Neuronal stem cell (in vitro differentiated cells): ENCODE data around the gene NFATC3.

ENCODE experiments used
- DNase-seq: peaks from one replicate; pipeline ENCODE4 v3.0.0-alpha.2; 2013; ENCODE audit warnings: low spot score
- H2AFZ ChIP-seq: one replicate; pipeline ENCODE4 v1.6.1; 2013; ENCODE audit warnings: mild to moderate bottlenecking, low read length, inconsistent platforms
- H2AK5ac ChIP-seq: 2 replicates; pipeline ENCODE4 v1.6.1; 2013; ENCODE audit warnings: low read depth, mild to moderate bottlenecking, inconsistent platforms, low read length, moderate library complexity, mixed read lengths
- H2BK120ac ChIP-seq: 2 replicates; pipeline ENCODE4 v1.6.1; 2013; ENCODE audit warnings: low read depth, mild to moderate bottlenecking, inconsistent platforms, low read length, moderate library complexity, mixed read lengths
- H2BK12ac ChIP-seq: one replicate; pipeline ENCODE4 v1.6.1; 2013; ENCODE audit warnings: low read length, inconsistent platforms
- H2BK15ac ChIP-seq: 2 replicates; pipeline ENCODE4 v1.6.1; 2013; ENCODE audit warnings: mild to moderate bottlenecking, low read length, inconsistent platforms, mixed read lengths
- H2BK5ac ChIP-seq: one replicate; pipeline ENCODE4 v1.6.1; 2013; ENCODE audit warnings: inconsistent platforms, mild to moderate bottlenecking, low read length, moderate library complexity
- H3K14ac ChIP-seq: one replicate; pipeline ENCODE4 v1.6.1; 2013; ENCODE audit warnings: low read length, inconsistent platforms
- H3K18ac ChIP-seq: 2 replicates; pipeline ENCODE4 v1.6.1; 2013; ENCODE audit warnings: low read length, inconsistent platforms
- H3K23ac ChIP-seq: 2 replicates; pipeline ENCODE4 v1.6.1; 2013; ENCODE audit warnings: low read depth, mild to moderate bottlenecking, mixed read lengths, low read length, inconsistent platforms; ENCODE audit not compliant: poor library complexity
- H3K27ac ChIP-seq: replicated peaks from 3 replicates; pipeline ENCODE4 v1.5.1; 2013; ENCODE audit warnings: low read length, inconsistent platforms
- H3K27me3 ChIP-seq, 3 experiments: 2 replicates each; pipeline ENCODE4 v1.6.1; 2013; ENCODE audit warnings: low read length in 3 of 3, mild to moderate bottlenecking in 2 of 3, inconsistent platforms in 1 of 3, low read depth in 1 of 3, mixed read lengths in 1 of 3, moderate library complexity in 1 of 3; ENCODE audit not compliant: control insufficient read depth in 3 of 3, insufficient read depth in 3 of 3
- H3K36me3 ChIP-seq, 2 donors: replicated peaks in 1 of 2; 2 replicates each; pipeline ENCODE4 v1.6.1; 2013; ENCODE audit warnings: low read length in 2 of 2; ENCODE audit not compliant: control insufficient read depth in 2 of 2, insufficient read depth in 2 of 2
- H3K4ac ChIP-seq: 2 replicates; pipeline ENCODE4 v1.6.1; 2013; ENCODE audit warnings: inconsistent platforms, mild to moderate bottlenecking, low read length, moderate library complexity
- H3K4me1 ChIP-seq, 2 donors: 1 replicate in 1 of 2; 2 replicates in 1 of 2; pipeline ENCODE4 v1.6.1; 2013; ENCODE audit warnings: low read length in 2 of 2, low read depth in 1 of 2; ENCODE audit not compliant: control insufficient read depth in 2 of 2, insufficient read depth in 1 of 2
- H3K4me2 ChIP-seq: one replicate; pipeline ENCODE4 v1.6.1; 2013; ENCODE audit warnings: mild to moderate bottlenecking, low read length, inconsistent platforms; ENCODE audit not compliant: insufficient read depth, poor library complexity, severe bottlenecking
- H3K4me3 ChIP-seq, 2 donors: 2 replicates each; pipeline ENCODE4 v1.5.1; 2013; ENCODE audit warnings: low read length in 2 of 2, mild to moderate bottlenecking in 2 of 2, inconsistent platforms in 1 of 2, moderate library complexity in 1 of 2
- H3K79me1 ChIP-seq: one replicate; pipeline ENCODE4 v1.6.1; 2013; ENCODE audit warnings: low read depth, mild to moderate bottlenecking, inconsistent platforms, low read length, moderate library complexity
- H3K9ac ChIP-seq: one replicate; pipeline ENCODE4 v1.6.1; 2013; ENCODE audit warnings: mild to moderate bottlenecking, low read depth, low read length, inconsistent platforms; ENCODE audit not compliant: poor library complexity
- H3K9me3 ChIP-seq, 2 donors: replicated peaks in 1 of 2; 2 replicates each; pipeline versions ENCODE3 to v1.6.1; 2013; ENCODE audit warnings: low read length in 2 of 2, mild to moderate bottlenecking in 2 of 2, inconsistent platforms in 1 of 2, low read depth in 1 of 2, mixed read lengths in 1 of 2, moderate library complexity in 1 of 2; ENCODE audit not compliant: control insufficient read depth in 2 of 2, insufficient read depth in 1 of 2
- H4K8ac ChIP-seq: one replicate; pipeline ENCODE4 v1.6.1; 2013; ENCODE audit warnings: low read depth, mild to moderate bottlenecking, inconsistent platforms, low read length, moderate library complexity
- H4K91ac ChIP-seq: one replicate; pipeline ENCODE4 v1.6.1; 2013; ENCODE audit warnings: low read length, low read depth, mild to moderate bottlenecking, inconsistent platforms; ENCODE audit not compliant: poor library complexity
- WGBS, 2 donors: extraction: QIAGEN DNeasy Blood & Tissue Kit; methylation state at CpG; one replicate each; pipeline ENCODE4 v1.1.7; 2013; ENCODE audit warnings: missing lambda C conversion rate in 2 of 2, mixed read lengths in 1 of 2; ENCODE audit not compliant: insufficient read length in 2 of 2, insufficient replicate concordance in 1 of 2; ENCODE audit errors: extremely low coverage in 2 of 2; 5-methylcytosine and 5-hydroxymethylcytosine counted together

NFATC3 gene

DNA sequence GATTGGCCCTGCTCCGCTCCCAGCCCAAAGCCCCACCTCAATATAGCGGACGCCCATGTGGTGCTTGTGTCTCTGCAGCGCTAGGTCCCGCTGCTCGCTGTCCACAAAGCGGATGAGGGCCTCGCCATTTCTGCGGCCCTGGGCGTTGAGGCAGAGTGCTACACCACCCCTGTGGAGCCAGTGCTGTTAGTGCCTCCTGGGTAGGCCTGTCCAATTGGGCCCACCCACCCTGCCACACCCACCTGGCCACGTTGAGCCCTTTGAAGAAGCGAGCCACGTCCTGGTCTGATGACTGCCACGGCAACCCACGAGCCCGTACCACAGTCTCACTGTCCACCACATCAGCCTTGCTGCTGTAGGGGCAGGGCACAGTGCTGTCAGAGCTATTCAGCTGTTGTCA, 147.2 kb downstream of the NFATC3 start:
- Histone ChIP-seq H3K27ac (no peak overlapping the region), H2BK5ac (no peak overlapping the region), H3K36me3 (peaks cover 2 to 41% of the 10 kb centered on the region in 2 donors), H4K91ac (no peak overlapping the region), H3K4ac (no peak overlapping the region), H2BK120ac (no peak overlapping the region), H3K14ac (no peak overlapping the region), H4K8ac (no peak overlapping the region), H3K4me3 (no peak overlapping the region), H3K4me1 (peaks cover 5 to 16% of the 10 kb centered on the region in 2 donors), H3K4me2 (no peak overlapping the region), H3K79me1 (peaks cover 2% of the 10 kb centered on the region), H3K18ac (no peak overlapping the region), H3K9ac (peak overlapping the region; percentile 65), H2AFZ (no peak overlapping the region), H3K23ac (no peak overlapping the region), H2AK5ac (peak overlapping the region; percentile 17), H3K9me3 (peaks cover 0 to 8% of the 10 kb centered on the region in 2 donors), H2BK15ac (no peak overlapping the region), H3K27me3 (peaks cover 0 to 37% (median 14%) of the 10 kb centered on the region in 3 experiments), H2BK12ac (no peak overlapping the region)
- no CpG with 5 or more reads among the region's 16 CpGs for WGBS, 2 donors
- DNase-seq = no peak

DNA sequence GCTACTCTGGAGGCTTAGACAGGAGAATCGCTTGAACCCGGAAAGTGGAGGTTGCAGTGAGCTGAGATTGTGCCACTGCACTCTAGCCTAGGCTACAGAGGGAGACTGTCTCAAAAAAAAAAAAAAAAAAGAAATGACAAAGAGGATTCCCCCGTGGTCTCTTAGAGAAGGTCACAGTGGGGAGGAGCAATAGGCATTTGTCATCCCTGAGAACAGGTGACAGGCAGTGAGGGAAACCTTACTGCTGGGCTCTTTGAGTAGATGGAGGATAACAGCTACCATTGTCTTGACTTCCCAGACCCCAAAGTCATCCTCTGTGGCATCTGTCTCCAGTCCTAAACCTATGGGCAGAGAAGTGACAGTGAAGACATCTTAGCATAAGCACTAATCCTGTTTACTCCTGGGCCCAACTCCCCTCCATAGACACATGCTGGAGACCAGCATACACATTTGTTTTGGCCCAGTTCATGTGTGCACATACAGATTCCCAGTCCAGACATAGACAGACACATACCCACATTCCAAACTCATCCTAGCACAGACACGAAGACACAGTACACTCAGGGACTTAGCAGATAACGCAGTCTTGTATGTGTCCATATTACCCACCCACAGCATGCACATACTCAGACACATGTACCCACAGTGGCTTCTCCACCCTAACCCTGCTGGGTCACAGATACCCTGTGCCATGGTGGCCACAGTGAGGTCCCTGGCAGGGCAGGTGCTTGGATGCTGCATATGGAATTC, 148.1 kb downstream of the NFATC3 start:
- Histone ChIP-seq H2BK15ac (no peak overlapping the region), H2BK12ac (no peak overlapping the region), H3K9me3 (peaks cover 0 to 16% of the 10 kb centered on the region in 2 donors), H2BK5ac (no peak overlapping the region), H4K8ac (no peak overlapping the region), H2BK120ac (no peak overlapping the region), H3K27ac (no peak overlapping the region), H4K91ac (no peak overlapping the region), H3K79me1 (peaks cover 2% of the 10 kb centered on the region), H3K4me2 (no peak overlapping the region), H3K27me3 (peaks cover 0 to 37% (median 14%) of the 10 kb centered on the region in 3 experiments), H3K4me1 (peaks cover 9 to 18% of the 10 kb centered on the region in 2 donors), H3K4ac (no peak overlapping the region), H3K18ac (no peak overlapping the region), H2AFZ (no peak overlapping the region), H3K4me3 (no peak overlapping the region), H3K14ac (no peak overlapping the region), H3K23ac (no peak overlapping the region), H2AK5ac (no peak overlapping the region), H3K36me3 (peaks cover 2 to 33% of the 10 kb centered on the region in 2 donors), H3K9ac (peak overlapping the region; percentile 36)
- DNase-seq = no peak
- no CpG with 5 or more reads among the region's 5 CpGs for WGBS, 2 donors

DNA sequence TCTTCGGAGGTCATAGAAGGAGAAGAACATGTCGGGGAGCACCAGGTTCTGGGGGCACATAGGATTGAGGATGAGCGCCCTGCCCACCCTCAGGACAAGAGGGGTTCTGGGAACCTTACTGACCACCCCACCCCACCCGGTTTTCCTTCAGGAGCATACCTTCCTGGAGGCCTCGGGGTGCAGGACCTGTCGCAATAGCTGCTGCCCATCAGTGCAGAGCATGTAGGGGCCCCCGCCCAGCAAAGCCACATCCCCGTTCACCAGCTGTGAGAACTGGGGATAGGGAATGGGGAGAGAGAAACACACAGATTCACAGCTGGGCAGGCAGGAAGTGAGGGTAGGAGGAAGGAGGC, 148.6 kb downstream of the NFATC3 start:
- Histone ChIP-seq H3K14ac (no peak overlapping the region), H3K27ac (no peak overlapping the region), H3K27me3 (peaks cover 0 to 37% (median 14%) of the 10 kb centered on the region in 3 experiments), H4K91ac (no peak overlapping the region), H2BK15ac (no peak overlapping the region), H3K36me3 (peaks cover 2 to 28% of the 10 kb centered on the region in 2 donors), H2AK5ac (peak overlapping the region; percentile 60), H3K4ac (no peak overlapping the region), H3K18ac (no peak overlapping the region), H2AFZ (no peak overlapping the region), H3K4me1 (peaks cover 9 to 18% of the 10 kb centered on the region in 2 donors), H3K23ac (peak overlapping the region; percentile 61), H2BK12ac (no peak overlapping the region), H3K9ac (no peak overlapping the region), H2BK5ac (no peak overlapping the region), H4K8ac (no peak overlapping the region), H3K9me3 (peaks cover 0 to 21% of the 10 kb centered on the region in 2 donors), H3K4me2 (no peak overlapping the region), H2BK120ac (no peak overlapping the region), H3K4me3 (no peak overlapping the region), H3K79me1 (peaks cover 2% of the 10 kb centered on the region)
- no peak for DNase-seq
- WGBS, 2 donors = no CpG with 5 or more reads among the region's 8 CpGs

DNA sequence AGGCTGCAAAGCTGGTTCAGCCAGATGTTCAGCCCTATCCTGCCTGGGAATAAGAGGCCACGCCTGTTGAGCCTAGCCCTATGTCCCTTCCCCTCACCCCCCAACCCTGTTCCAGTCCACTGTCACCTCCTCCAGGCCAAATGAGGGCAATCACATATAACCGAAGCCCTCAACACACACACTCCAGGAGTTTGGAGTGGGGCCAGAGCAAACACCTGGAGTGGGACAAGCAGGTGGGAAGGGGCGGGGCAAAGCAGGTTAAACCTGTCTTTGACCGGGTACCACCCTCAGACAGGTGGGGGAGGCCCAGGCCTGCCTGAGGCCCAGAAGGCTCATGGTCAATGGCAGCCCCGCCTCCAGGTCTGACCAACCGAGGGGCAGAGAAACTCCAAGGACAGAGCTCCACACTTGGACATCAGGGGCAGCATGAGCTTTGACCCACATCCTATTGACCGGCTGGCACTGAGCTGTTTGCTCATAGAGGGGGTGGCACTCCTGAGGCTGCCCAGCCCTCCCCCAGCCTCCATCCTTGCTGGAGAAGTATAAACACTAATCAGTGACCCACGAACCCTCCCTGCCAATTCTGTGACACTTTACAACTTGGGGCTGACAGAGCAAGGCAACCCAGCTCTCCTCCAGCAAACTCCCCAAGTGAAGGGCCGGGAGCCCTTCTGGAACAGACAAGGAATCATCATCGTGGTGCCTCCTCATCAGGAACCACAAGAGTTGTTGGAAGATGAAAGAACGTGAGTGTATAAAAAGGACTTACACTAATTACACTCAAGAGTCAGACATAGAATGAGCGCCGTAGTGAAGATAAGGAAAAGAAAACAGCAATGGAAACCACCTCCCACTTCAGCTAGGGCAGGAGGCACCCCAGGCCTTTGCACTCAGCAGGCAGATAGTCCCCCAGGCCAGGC, 149.3 kb downstream of the NFATC3 start:
- Histone ChIP-seq H3K27me3 (peaks cover 0 to 37% (median 14%) of the 10 kb centered on the region in 3 experiments), H2BK15ac (no peak overlapping the region), H2AFZ (no peak overlapping the region), H3K18ac (no peak overlapping the region), H3K9me3 (peaks cover 0 to 21% of the 10 kb centered on the region in 2 donors), H2AK5ac (peak overlapping the region; percentile 60), H2BK5ac (no peak overlapping the region), H2BK12ac (no peak overlapping the region), H3K4ac (no peak overlapping the region), H2BK120ac (no peak overlapping the region), H3K14ac (no peak overlapping the region), H3K36me3 (peaks cover 2 to 23% of the 10 kb centered on the region in 2 donors), H3K23ac (peak overlapping the region; percentile 61), H3K79me1 (peaks cover 2% of the 10 kb centered on the region), H4K8ac (no peak overlapping the region), H3K9ac (peak overlapping the region; percentile 15), H3K27ac (no peak overlapping the region), H4K91ac (no peak overlapping the region), H3K4me3 (peak overlapping the region in 1 of 2 donors; percentile 49), H3K4me1 (peaks cover 9 to 18% of the 10 kb centered on the region in 2 donors), H3K4me2 (no peak overlapping the region)
- WGBS, 2 donors = no CpG with 5 or more reads among the region's 13 CpGs
- DNase-seq = no peak
